ENCODE measurements around the gene CDKN2D.

Gene CDKN2D

GRCh38 chr19:10568826-10569651 is at the start of gene CDKN2D:
TSS of gene CDKN2D (minus strand) at chr19:10568979. CDS start at chr19:10568653, 326 bp downstream.
- no peaks in the 10 kb centered on the region for H3K36me3 ChIP-seq (ENCODE audit: insufficient read depth, low read length)
- peak within 1 kb of the TSS; percentile 57 to 68 for H3K4me3 ChIP-seq (ENCODE audit: low read depth in 1 of 2, low read length in 2 of 2)
- no peaks in the 10 kb centered on the region for H3K9me3 ChIP-seq (ENCODE audit: low read length)
- no peak within 1 kb of the TSS for H3K9ac ChIP-seq (ENCODE audit: low read length)
- peak within 1 kb of the TSS; percentile 72 for H3K27ac ChIP-seq (ENCODE audit: low read depth, low read length)
- peaks cover 32% of the 10 kb centered on the region for H3K4me1 ChIP-seq (ENCODE audit: insufficient read depth, low read length)
- no peaks in the 10 kb centered on the region for H3K27me3 ChIP-seq (ENCODE audit: control insufficient read depth in 1 of 2, insufficient read depth in 2 of 2, low read length in 2 of 2)

DNA sequence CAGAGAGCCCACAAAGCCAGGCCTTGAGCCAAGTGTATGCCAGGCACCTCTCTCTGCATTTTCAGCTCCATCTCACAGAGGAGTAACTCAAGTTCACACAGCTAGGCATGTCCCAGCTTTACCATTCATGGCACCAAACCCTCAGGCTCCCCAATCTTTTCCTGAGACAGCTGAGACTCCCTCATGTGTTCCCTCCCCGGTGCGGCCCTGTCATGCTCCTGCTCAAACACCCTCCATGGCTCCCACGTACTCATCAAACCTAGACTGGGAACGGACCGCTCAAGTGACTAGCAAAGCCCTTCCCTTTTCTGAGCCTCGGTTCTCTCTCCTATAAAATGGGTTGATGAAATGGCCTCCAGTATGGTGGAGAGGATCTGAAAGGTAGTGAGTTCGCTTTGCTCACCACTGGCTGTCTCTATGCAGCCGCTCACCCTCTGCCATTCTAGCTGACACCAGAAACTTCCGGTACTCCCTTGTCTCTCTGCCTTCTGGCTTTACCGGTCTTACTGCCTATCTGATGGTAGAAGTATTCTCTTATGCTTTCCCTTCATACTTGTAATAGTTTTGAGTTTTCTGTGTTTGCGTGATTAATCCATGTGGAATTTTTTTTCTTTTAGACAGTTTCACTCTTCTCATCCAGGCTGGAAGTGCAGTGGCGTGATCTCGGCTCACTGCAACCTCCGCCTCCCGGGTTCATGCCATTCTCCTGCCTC is 48.8 kb upstream of the CDKN2D start:
- no peak overlapping the region for H3K9ac ChIP-seq (ENCODE audit: low read length)
- no peaks in the 10 kb centered on the region for H3K4me1 ChIP-seq (ENCODE audit: insufficient read depth, low read length)
- no peaks in the 10 kb centered on the region for H3K36me3 ChIP-seq (ENCODE audit: insufficient read depth, low read length)
- no peaks in the 10 kb centered on the region for H3K27me3 ChIP-seq (ENCODE audit: control insufficient read depth in 1 of 2, insufficient read depth in 2 of 2, low read length in 2 of 2)
- no peak overlapping the region for H3K27ac ChIP-seq (ENCODE audit: low read depth, low read length)
- H3K4me3 ChIP-seq (ENCODE audit: low read depth in 1 of 2, low read length in 2 of 2) = no peak overlapping the region
- no peaks in the 10 kb centered on the region for H3K9me3 ChIP-seq (ENCODE audit: low read length)

DNA sequence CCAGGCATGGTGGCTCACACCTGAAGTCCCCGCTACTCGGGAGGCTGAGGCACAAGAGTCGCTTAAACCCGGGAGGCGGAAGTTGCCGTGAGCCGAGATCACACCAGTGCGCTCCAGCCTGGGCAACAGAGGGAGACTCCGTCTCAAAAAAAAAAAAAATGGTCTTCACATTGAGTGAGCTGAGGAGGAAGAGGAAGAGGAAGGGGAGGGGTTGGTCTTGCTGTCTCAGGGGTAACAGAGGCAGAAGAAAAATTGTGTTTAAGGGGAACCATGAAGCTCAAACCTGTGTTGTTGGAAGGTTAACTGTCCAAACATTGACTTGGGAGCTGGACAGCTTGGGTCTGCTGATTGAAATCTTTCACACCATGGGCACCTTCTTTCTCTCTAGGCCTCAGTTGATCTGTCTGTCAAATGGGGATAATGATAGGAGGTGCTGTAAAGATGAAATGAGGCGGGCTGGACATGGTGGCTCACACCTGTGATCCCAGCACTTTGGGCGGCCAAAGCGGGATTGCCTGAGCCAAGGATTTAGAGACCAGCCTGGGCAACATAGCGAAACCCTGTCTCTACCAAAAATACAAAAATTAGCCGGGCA is 46.7 kb upstream of the CDKN2D start:
- H3K36me3 ChIP-seq (ENCODE audit: insufficient read depth, low read length) = no peaks in the 10 kb centered on the region
- H3K27ac ChIP-seq (ENCODE audit: low read depth, low read length) = no peak overlapping the region
- no peaks in the 10 kb centered on the region for H3K9me3 ChIP-seq (ENCODE audit: low read length)
- H3K27me3 ChIP-seq (ENCODE audit: control insufficient read depth in 1 of 2, insufficient read depth in 2 of 2, low read length in 2 of 2) = no peaks in the 10 kb centered on the region
- H3K4me1 ChIP-seq (ENCODE audit: insufficient read depth, low read length) = no peaks in the 10 kb centered on the region
- no peak overlapping the region for H3K4me3 ChIP-seq (ENCODE audit: low read depth in 1 of 2, low read length in 2 of 2)
- H3K9ac ChIP-seq (ENCODE audit: low read length) = no peak overlapping the region

DNA sequence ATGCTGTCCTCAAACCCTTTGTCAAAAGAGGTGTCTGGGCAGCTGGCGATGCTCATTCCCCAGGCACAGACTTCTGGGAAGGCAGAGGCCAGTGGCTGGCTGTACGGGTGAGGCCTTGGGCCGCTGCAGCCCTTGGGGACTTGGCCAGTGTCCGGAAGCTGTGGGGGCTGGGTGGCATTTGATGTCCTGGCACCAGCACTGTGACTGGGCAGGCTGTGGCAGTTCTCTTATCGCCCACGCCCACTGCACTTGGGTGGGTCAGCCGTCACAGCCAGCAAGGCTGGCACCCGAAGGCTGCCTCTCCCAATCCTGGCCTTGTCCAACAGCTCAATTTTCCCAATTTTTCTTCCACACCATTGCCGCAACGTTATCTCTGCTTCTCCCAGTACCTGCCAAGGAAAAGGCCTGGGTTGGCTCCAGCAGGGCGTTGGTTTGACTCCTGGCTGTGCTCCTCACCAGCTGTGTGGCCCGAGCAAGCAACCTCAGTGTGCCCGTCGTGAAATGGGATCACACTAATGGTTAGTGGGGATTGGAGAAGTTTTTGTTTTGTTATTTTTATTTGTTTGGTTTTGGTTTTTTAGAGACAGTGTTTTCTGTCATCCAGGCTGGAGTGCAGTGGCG is 43.8 kb upstream of the CDKN2D start:
- H3K4me1 ChIP-seq (ENCODE audit: insufficient read depth, low read length) = no peaks in the 10 kb centered on the region
- H3K9ac ChIP-seq (ENCODE audit: low read length) = no peak overlapping the region
- H3K4me3 ChIP-seq (ENCODE audit: low read depth in 1 of 2, low read length in 2 of 2) = no peak overlapping the region

DNA sequence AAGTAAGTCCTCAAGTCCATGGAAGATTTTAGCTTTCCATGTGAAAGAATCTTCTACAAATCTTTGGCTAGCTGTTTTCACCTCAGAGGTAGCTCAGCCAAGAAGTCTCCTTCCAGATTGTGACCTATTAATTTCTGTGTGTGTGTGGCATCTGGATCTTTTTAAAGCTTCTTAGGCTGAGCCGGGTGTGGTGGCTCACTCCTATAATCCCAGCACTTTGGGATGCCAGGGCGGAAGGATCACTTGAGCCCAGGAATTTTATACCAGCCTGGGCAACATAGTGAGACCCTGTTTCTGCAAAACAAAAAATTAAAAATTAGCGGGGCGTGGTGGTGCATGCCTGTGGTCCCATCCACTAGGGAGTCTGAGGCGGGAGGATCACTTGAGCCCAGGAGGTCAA is 43.1 kb upstream of the CDKN2D start:
- Histone ChIP-seq H3K27me3 (ENCODE audit: control insufficient read depth in 1 of 2, insufficient read depth in 2 of 2, low read length in 2 of 2) (no peaks in the 10 kb centered on the region), H3K9me3 (ENCODE audit: low read length) (no peaks in the 10 kb centered on the region), H3K36me3 (ENCODE audit: insufficient read depth, low read length) (no peaks in the 10 kb centered on the region), H3K4me3 (ENCODE audit: low read depth in 1 of 2, low read length in 2 of 2) (no peak overlapping the region), H3K27ac (ENCODE audit: low read depth, low read length) (no peak overlapping the region), H3K4me1 (ENCODE audit: insufficient read depth, low read length) (no peaks in the 10 kb centered on the region), H3K9ac (ENCODE audit: low read length) (no peak overlapping the region)

More for the DNA sequence above, 43.8 kb upstream of the CDKN2D start:
- Histone ChIP-seq H3K27me3 (ENCODE audit: control insufficient read depth in 1 of 2, insufficient read depth in 2 of 2, low read length in 2 of 2) (no peaks in the 10 kb centered on the region), H3K9me3 (ENCODE audit: low read length) (no peaks in the 10 kb centered on the region), H3K36me3 (ENCODE audit: insufficient read depth, low read length) (no peaks in the 10 kb centered on the region), H3K27ac (ENCODE audit: low read depth, low read length) (no peak overlapping the region)

DNA sequence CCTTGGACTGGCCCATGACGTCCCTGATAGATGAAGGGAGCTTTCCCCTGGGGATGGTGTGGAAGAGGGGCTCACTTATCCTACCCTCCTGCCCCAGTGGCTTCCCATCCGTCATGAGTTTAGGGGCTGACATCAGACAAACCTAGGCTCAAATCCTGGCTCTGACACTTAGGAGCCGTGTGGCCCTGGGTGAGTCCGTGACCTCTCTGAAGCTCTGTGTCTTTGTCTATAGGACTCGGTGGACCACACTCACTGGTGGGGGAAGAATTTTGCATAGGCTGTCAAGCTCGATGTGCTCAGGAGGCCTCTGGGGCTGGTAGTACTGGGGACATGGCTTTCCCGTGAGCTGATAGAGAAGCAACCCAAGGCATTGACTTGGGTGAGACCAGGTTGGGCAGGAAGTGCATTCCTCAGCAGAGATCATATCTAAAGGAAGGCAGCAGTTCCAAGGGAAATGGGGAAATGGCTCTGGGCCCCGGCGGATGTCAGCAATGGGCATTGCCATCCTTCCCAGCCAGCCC is 35.7 kb upstream of the CDKN2D start:
- no peak overlapping the region for H3K4me3 ChIP-seq (ENCODE audit: low read depth in 1 of 2, low read length in 2 of 2)
- no peaks in the 10 kb centered on the region for H3K27me3 ChIP-seq (ENCODE audit: control insufficient read depth in 1 of 2, insufficient read depth in 2 of 2, low read length in 2 of 2)
- no peak overlapping the region for H3K27ac ChIP-seq (ENCODE audit: low read depth, low read length)
- no peaks in the 10 kb centered on the region for H3K9me3 ChIP-seq (ENCODE audit: low read length)
- H3K4me1 ChIP-seq (ENCODE audit: insufficient read depth, low read length) = peaks cover 7% of the 10 kb centered on the region
- no peaks in the 10 kb centered on the region for H3K36me3 ChIP-seq (ENCODE audit: insufficient read depth, low read length)
- no peak overlapping the region for H3K9ac ChIP-seq (ENCODE audit: low read length)

DNA sequence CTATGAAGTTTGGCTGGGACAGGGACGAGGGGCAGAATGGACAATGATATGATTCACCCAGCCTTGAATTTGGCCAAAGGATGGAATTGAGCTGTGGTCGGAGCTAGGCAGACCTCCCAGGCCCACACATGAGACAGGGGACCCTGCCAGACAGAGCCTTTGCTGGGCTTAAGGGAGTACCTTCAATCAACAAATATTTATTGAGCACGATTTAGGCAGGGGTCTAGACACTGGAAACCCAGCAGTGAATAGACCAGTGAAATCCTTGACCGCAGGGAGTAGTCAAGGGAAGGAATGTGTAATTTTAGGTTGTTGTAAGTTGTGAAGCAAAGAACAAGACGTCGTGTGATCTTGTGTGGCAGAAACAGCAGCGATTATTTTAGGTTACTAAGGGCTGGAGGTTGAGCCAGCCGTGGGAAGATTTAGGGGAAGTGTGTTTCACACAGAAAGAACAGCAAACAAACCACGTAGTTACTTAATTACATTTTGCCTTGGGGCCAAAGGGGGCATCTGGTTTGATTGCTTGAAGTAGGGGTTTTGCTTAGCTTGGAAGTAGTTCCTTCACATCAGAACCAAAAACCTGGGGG is 35.2 kb upstream of the CDKN2D start:
- Histone ChIP-seq H3K27me3 (ENCODE audit: control insufficient read depth in 1 of 2, insufficient read depth in 2 of 2, low read length in 2 of 2) (no peaks in the 10 kb centered on the region), H3K4me3 (ENCODE audit: low read depth in 1 of 2, low read length in 2 of 2) (peak overlapping the region; percentile 85 to 93), H3K27ac (ENCODE audit: low read depth, low read length) (no peak overlapping the region), H3K36me3 (ENCODE audit: insufficient read depth, low read length) (no peaks in the 10 kb centered on the region), H3K4me1 (ENCODE audit: insufficient read depth, low read length) (peaks cover 7% of the 10 kb centered on the region), H3K9ac (ENCODE audit: low read length) (no peak overlapping the region), H3K9me3 (ENCODE audit: low read length) (no peaks in the 10 kb centered on the region)

DNA sequence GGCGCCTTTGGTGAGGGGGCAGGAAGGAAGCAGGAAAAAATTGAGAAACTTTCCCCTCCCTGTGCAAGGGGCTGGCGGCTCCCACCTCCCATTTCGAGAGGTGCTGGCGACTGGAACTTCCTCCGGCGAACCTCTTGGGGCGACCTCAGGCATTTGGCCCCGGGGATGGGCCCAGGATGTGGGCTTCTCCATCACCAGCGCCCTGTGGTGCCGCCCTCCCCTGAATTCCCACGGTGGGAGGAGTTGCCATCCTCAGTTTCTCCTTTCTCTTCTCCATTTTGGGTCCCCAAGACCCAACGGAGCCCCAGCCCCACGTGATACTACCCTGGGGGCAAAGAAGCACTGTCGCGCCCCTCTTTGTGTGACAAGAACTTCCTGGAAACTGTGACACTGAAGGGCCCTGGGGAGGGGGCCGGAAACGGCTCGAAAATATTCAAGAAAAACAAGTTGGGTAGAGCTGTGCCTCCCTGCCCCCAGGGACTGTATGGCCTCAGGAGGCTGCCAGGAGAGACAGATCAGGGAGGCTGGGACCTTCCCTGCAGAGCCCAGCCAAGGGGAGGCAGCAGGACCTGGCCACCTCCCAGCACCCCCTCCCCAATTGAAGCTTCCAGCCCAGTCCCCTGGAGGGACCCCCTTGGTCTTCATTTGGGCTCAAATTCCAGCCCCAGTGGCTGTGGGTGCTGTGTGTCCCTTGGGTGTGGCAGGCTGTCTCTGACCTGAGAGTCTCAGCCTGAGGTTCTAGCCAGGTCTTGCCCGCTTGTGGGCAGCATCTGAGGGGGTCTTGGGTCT is 34.5 kb upstream of the CDKN2D start:
- Histone ChIP-seq H3K36me3 (ENCODE audit: insufficient read depth, low read length) (no peaks in the 10 kb centered on the region), H3K9me3 (ENCODE audit: low read length) (no peaks in the 10 kb centered on the region), H3K27me3 (ENCODE audit: control insufficient read depth in 1 of 2, insufficient read depth in 2 of 2, low read length in 2 of 2) (no peaks in the 10 kb centered on the region), H3K27ac (ENCODE audit: low read depth, low read length) (peak overlapping the region; percentile 77), H3K9ac (ENCODE audit: low read length) (peak overlapping the region; percentile 76), H3K4me3 (ENCODE audit: low read depth in 1 of 2, low read length in 2 of 2) (peak overlapping the region; percentile 85 to 93), H3K4me1 (ENCODE audit: insufficient read depth, low read length) (peaks cover 7% of the 10 kb centered on the region)

GRCh38 chr19:10602330-10603083 is 33.7 kb upstream of the CDKN2D start:
- H3K9me3 ChIP-seq (ENCODE audit: low read length) = no peaks in the 10 kb centered on the region
- peak overlapping the region; percentile 77 for H3K27ac ChIP-seq (ENCODE audit: low read depth, low read length)
- peak overlapping the region; percentile 85 to 93 for H3K4me3 ChIP-seq (ENCODE audit: low read depth in 1 of 2, low read length in 2 of 2)
- H3K9ac ChIP-seq (ENCODE audit: low read length) = peak overlapping the region; percentile 76
- H3K4me1 ChIP-seq (ENCODE audit: insufficient read depth, low read length) = peaks cover 7% of the 10 kb centered on the region
- H3K36me3 ChIP-seq (ENCODE audit: insufficient read depth, low read length) = no peaks in the 10 kb centered on the region
- H3K27me3 ChIP-seq (ENCODE audit: control insufficient read depth in 1 of 2, insufficient read depth in 2 of 2, low read length in 2 of 2) = no peaks in the 10 kb centered on the region

DNA sequence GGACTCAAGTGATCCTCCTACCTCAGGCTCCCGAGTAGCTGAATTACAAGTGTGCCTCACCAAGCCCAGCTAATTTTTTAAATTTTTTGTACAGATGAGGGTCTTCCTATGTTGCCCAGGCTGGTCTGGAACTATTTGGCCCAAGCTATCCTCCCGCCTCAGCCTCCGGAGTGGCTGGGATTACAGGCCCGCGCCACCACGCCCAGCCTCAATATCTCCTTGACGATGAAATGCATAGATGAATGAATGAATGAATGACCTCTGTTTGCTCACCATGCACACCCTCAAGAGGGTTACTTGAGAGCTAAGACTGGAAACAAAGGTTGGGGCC is 33.2 kb upstream of the CDKN2D start:
- no peaks in the 10 kb centered on the region for H3K9me3 ChIP-seq (ENCODE audit: low read length)
- H3K9ac ChIP-seq (ENCODE audit: low read length) = no peak overlapping the region
- H3K4me1 ChIP-seq (ENCODE audit: insufficient read depth, low read length) = peaks cover 7% of the 10 kb centered on the region
- no peaks in the 10 kb centered on the region for H3K36me3 ChIP-seq (ENCODE audit: insufficient read depth, low read length)
- no peak overlapping the region for H3K27ac ChIP-seq (ENCODE audit: low read depth, low read length)
- H3K4me3 ChIP-seq (ENCODE audit: low read depth in 1 of 2, low read length in 2 of 2) = peak overlapping the region in 1 of 2 donors; percentile 93
- H3K27me3 ChIP-seq (ENCODE audit: control insufficient read depth in 1 of 2, insufficient read depth in 2 of 2, low read length in 2 of 2) = no peaks in the 10 kb centered on the region
